ENCODE results near the gene PLEKHA6. TPM values are rescaled to one million over a fixed set of nuclear protein-coding genes. Genes with fewer than 3 reads are reported as not detected.

Gene PLEKHA6
- total and polyA plus RNA-seq, 10 donors = 0.47 to 6.5 (median 2.7) TPM

GRCh38 chr1:204355913-204356312 lies 3.8 kb downstream of the PLEKHA6 start:
- no peak for DNase-seq
- intact Hi-C loops (cut with DNase I; ENCODE audit: low total_unique reads) = no loop called here

DNA sequence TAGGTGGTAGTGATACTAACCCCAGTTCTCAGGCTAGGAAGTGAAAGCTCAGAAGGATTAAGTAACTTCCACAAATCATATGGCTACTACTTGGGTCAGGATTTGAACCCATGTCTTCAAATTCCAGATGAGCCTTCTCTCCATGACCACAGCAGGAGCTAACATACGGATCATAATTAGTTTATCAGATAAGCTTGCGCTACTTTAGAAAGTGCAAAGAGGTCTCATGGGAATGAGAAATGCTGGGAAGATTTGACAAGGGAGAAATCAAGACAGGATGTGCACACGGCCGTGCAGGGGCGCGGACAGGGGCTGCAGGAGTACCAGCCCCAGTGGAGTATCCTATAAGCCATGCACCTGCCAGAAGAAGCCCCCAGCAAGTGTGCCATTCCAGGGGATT lies 5.2 kb downstream of the PLEKHA6 start:
- no peak overlapping the region for H3K27ac ChIP-seq
- 76 to 85% (median 79%) methylated on average over 6 of the region's 6 CpGs for WGBS, 5 donors
- H3K9me3 ChIP-seq = no peaks in the 10 kb centered on the region
- TF ChIP-seq CTCF (IDR thresholded peaks at IDR 0.05 in 8 of 11, conservative IDR thresholded peaks at IDR 0.05 in 3 of 11) (no peak), POLR2A (IDR thresholded peaks at IDR 0.05) (no peak), POLR2AphosphoS5 (IDR thresholded peaks at IDR 0.05) (no peak)
- no peak for DNase-seq
- peaks cover 0 to 23% (median 3%) of the 10 kb centered on the region in 6 donors for H3K4me1 ChIP-seq
- H3K36me3 ChIP-seq = no peaks in the 10 kb centered on the region
- H3K4me3 ChIP-seq = no peak overlapping the region
- peaks cover 0 to 32% (median 2%) of the 10 kb centered on the region in 7 donors for H3K27me3 ChIP-seq (replicated peaks in 1 of 7)
- intact Hi-C loops (cut with DNase I; ENCODE audit: low total_unique reads) = no loop called here

More at GRCh38 chr1:204355913-204356312, 3.8 kb downstream of the PLEKHA6 start:
- Histone ChIP-seq H3K4me3 (no peak overlapping the region), H3K27me3 (replicated peaks in 1 of 7) (peaks cover 0 to 43% (median 3%) of the 10 kb centered on the region in 7 donors), H3K4me1 (peaks cover 0 to 32% (median 13%) of the 10 kb centered on the region in 6 donors), H3K9me3 (no peaks in the 10 kb centered on the region), H3K27ac (no peak overlapping the region), H3K36me3 (no peaks in the 10 kb centered on the region)
- TF ChIP-seq POLR2A (IDR thresholded peaks at IDR 0.05) (no peak), POLR2AphosphoS5 (IDR thresholded peaks at IDR 0.05) (no peak), CTCF (IDR thresholded peaks at IDR 0.05 in 8 of 11, conservative IDR thresholded peaks at IDR 0.05 in 3 of 11) (no peak)
- WGBS, 5 donors = 83 to 92% (median 87%) methylated on average over 4 of the region's 4 CpGs

DNA sequence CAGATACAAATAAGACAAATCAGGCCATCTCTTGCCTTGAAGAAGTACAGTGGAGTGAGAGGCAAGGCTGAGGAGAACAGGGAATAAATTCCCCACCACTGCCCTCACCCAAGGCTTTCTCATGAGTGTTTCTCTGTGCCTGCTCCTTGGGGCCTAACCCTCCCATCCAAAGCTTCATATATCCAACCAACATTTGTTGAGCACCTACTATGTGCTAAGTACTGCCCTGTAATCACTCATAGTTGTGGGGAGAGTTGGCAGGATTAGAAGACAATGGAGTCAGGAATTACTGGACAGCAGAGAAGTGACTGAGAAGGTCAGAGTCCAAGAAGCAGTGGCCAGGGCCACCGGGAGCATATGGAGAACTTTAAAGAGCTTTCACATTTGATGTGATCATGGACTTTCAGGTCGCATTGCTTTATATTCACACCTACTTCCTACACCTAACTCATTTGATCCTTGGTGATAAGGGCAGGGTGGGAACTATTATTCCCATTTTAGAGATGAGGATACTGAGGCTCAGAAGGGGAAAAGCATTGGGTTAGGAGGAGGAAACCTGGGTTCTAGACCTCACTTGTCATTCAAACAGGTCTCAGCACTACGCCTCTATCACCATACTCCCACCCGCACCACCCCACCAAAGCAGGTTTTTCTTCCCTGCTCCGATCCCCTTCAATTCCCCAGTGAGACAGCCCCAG lies 6.4 kb downstream of the PLEKHA6 start:
- H3K9me3 ChIP-seq = no peaks in the 10 kb centered on the region
- H3K27ac ChIP-seq = no peak overlapping the region
- peaks cover 0 to 25% (median 1%) of the 10 kb centered on the region in 6 donors for H3K4me1 ChIP-seq
- H3K36me3 ChIP-seq = no peaks in the 10 kb centered on the region
- intact Hi-C loops (cut with DNase I; ENCODE audit: low total_unique reads) = no loop called here
- WGBS, 5 donors = 83 to 95% (median 86%) methylated on average over 5 of the region's 5 CpGs
- no peak for DNase-seq
- peaks cover 0 to 20% (median 0%) of the 10 kb centered on the region in 7 donors for H3K27me3 ChIP-seq (replicated peaks in 1 of 7)
- H3K4me3 ChIP-seq = no peak overlapping the region
- TF ChIP-seq POLR2AphosphoS5 (IDR thresholded peaks at IDR 0.05) (no peak), CTCF (IDR thresholded peaks at IDR 0.05 in 8 of 11, conservative IDR thresholded peaks at IDR 0.05 in 3 of 11) (no peak), POLR2A (IDR thresholded peaks at IDR 0.05) (no peak)

DNA sequence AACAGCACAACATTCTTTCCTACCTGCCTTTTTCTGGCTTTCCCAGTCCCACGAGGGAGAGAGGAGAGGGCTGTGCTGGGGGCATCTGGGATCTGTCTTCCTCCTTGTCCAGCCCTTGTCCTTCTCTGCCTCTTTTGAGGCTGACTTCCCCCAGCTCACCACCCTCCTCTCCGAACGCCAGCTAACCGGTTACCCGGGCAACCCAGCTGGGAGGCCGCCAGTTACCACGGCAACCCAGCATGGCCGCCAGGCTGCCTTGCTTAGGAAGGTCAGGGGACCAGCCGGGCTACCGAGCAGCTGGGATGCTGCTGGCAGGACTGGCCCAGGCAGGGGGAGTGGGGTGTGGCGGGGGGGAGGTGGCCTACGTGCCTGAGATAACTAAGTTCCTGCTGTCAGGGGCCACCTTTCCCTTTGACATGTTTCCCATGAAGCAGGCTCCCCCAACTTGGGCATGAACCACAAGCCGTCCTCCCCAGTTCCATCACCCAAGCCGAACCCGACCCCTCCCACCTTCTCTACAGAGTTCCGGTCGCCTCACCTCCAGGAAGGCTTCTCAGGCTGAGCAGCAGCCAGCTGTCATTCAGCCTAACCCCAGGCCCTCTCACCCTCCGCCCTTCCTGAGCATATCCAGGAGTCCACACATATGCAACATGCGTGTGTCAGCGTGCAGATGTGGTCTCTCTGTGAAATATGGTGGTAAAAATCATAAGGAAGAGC lies 8.7 kb downstream of the PLEKHA6 start:
- Histone ChIP-seq H3K4me1 (peaks cover 0 to 27% (median 1%) of the 10 kb centered on the region in 6 donors), H3K4me3 (no peak overlapping the region), H3K27me3 (replicated peaks in 1 of 7) (peaks cover 0 to 7% (median 0%) of the 10 kb centered on the region in 7 donors), H3K9me3 (no peaks in the 10 kb centered on the region), H3K27ac (no peak overlapping the region), H3K36me3 (no peaks in the 10 kb centered on the region)
- DNase-seq = peak; percentile 79
- WGBS, 5 donors = 28 to 49% (median 37%) methylated on average over 19 to 20 of the region's 20 CpGs
- intact Hi-C loops (cut with DNase I; ENCODE audit: low total_unique reads) = no loop called here
- TF ChIP-seq POLR2A (IDR thresholded peaks at IDR 0.05) (no peak), CTCF (IDR thresholded peaks at IDR 0.05 in 8 of 11, conservative IDR thresholded peaks at IDR 0.05 in 3 of 11) (no peak), POLR2AphosphoS5 (IDR thresholded peaks at IDR 0.05) (no peak)
